ENCODE measurements around the gene CDK6.

The CDK6 gene

DNA sequence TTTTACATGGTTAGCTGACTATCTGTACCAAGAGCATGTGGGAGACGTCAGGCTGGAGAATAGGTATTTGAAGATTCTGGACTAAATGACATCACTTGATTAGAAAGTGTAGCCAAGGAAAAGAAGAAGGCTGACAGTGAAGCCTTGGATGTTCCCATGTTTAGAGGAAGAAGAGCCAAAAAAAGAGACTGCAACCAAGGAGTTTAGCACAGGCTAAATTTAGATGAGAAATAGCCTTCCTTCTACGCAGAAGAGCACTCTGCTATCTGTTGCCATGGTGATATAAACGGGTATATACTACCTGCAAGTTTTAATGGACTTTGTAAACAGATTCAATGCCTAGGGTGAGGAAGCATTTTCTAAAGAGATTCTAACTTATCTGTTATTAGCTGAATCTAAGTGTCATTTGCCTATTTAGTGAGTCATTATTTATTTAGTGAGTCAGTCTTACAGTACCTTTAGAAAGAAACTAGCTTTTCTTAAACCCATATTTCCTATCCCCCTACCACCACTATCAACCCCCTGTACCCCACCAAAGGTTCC lies 69.8 kb downstream of the CDK6 start:
- Histone ChIP-seq H3K14ac (ENCODE audit: low read length) (no peak overlapping the region), H3K4me1 (ENCODE audit: control insufficient read depth in 2 of 2, insufficient read depth in 1 of 2, low read depth in 1 of 2, low read length in 2 of 2) (peaks cover 6 to 8% of the 10 kb centered on the region in 2 donors), H3K36me3 (replicated peaks in 1 of 2; ENCODE audit: control insufficient read depth in 2 of 2, insufficient read depth in 2 of 2, low read length in 2 of 2) (peaks cover 0 to 18% of the 10 kb centered on the region in 2 donors), H3K4me3 (ENCODE audit: low read length in 2 of 2) (no peak overlapping the region), H2BK12ac (ENCODE audit: low read length) (no peak overlapping the region), H2AK5ac (ENCODE audit: low read depth, low read length) (no peak overlapping the region), H3K4ac (ENCODE audit: low read length) (no peak overlapping the region), H4K8ac (ENCODE audit: low read depth, low read length) (no peak overlapping the region), H3K9ac (ENCODE audit: low read depth, low read length, poor library complexity) (no peak overlapping the region), H3K27me3 (ENCODE audit: control insufficient read depth in 3 of 3, insufficient read depth in 3 of 3, low read depth in 1 of 3, low read length in 3 of 3) (no peaks in the 10 kb centered on the region), H3K79me1 (ENCODE audit: low read depth, low read length) (no peaks in the 10 kb centered on the region), H3K18ac (ENCODE audit: low read length) (no peak overlapping the region), H4K91ac (ENCODE audit: low read depth, low read length, poor library complexity) (no peak overlapping the region), H3K27ac (replicated peaks; ENCODE audit: low read length) (no peak overlapping the region), H2AFZ (ENCODE audit: low read length) (no peak overlapping the region), H2BK5ac (ENCODE audit: low read length) (no peak overlapping the region), H2BK120ac (ENCODE audit: low read depth, low read length) (no peak overlapping the region), H3K23ac (ENCODE audit: low read depth, low read length, poor library complexity) (no peak overlapping the region), H3K9me3 (replicated peaks in 1 of 2; ENCODE audit: control insufficient read depth in 2 of 2, insufficient read depth in 1 of 2, low read depth in 1 of 2, low read length in 2 of 2) (no peaks in the 10 kb centered on the region), H2BK15ac (ENCODE audit: low read length) (no peak overlapping the region), H3K4me2 (ENCODE audit: insufficient read depth, low read length, poor library complexity, severe bottlenecking) (no peak overlapping the region)
- WGBS, 2 donors (ENCODE audit: extremely low coverage in 2 of 2, insufficient read length in 2 of 2, insufficient replicate concordance in 1 of 2) = no CpG with 5 or more reads among the region's 3 CpGs
- DNase-seq (ENCODE audit: low spot score) = no peak

DNA sequence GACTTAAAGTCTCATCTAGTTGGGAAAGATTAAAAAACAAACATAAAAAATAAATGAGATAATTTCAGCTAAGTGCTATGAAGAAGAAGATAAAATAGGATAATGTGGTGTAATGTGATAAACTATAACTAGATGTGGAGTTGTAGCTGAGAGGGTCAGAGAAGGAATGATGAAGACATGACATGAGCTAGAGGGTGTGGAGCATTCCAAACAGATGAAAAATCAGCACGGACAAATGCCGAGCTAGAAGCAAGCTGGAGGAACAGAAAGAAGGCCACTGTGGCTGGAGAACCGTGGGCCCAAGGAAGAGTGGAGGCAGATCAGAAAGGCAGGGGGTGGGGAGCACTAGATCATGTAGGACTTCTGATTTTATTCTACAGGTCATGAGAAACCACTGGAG lies 70.6 kb downstream of the CDK6 start:
- H3K79me1 ChIP-seq (ENCODE audit: low read depth, low read length) = no peaks in the 10 kb centered on the region
- no peak overlapping the region for H3K18ac ChIP-seq (ENCODE audit: low read length)
- H3K9ac ChIP-seq (ENCODE audit: low read depth, low read length, poor library complexity) = no peak overlapping the region
- no CpG with 5 or more reads among the region's 3 CpGs for WGBS, 2 donors (ENCODE audit: extremely low coverage in 2 of 2, insufficient read length in 2 of 2, insufficient replicate concordance in 1 of 2)
- peaks cover 0 to 14% of the 10 kb centered on the region in 2 donors for H3K36me3 ChIP-seq (replicated peaks in 1 of 2; ENCODE audit: control insufficient read depth in 2 of 2, insufficient read depth in 2 of 2, low read length in 2 of 2)
- no peak overlapping the region for H3K4me3 ChIP-seq (ENCODE audit: low read length in 2 of 2)
- no peak overlapping the region for H4K91ac ChIP-seq (ENCODE audit: low read depth, low read length, poor library complexity)
- H4K8ac ChIP-seq (ENCODE audit: low read depth, low read length) = no peak overlapping the region
- no peak overlapping the region for H3K4ac ChIP-seq (ENCODE audit: low read length)
- H2BK120ac ChIP-seq (ENCODE audit: low read depth, low read length) = no peak overlapping the region
- no peak overlapping the region for H2AFZ ChIP-seq (ENCODE audit: low read length)
- no peak overlapping the region for H2BK12ac ChIP-seq (ENCODE audit: low read length)
- no peak overlapping the region for H2BK5ac ChIP-seq (ENCODE audit: low read length)
- no peak for DNase-seq (ENCODE audit: low spot score)
- no peak overlapping the region for H3K14ac ChIP-seq (ENCODE audit: low read length)
- no peak overlapping the region for H2BK15ac ChIP-seq (ENCODE audit: low read length)
- H2AK5ac ChIP-seq (ENCODE audit: low read depth, low read length) = no peak overlapping the region
- H3K23ac ChIP-seq (ENCODE audit: low read depth, low read length, poor library complexity) = no peak overlapping the region
- no peak overlapping the region for H3K27ac ChIP-seq (replicated peaks; ENCODE audit: low read length)
- no peaks in the 10 kb centered on the region for H3K27me3 ChIP-seq (ENCODE audit: control insufficient read depth in 3 of 3, insufficient read depth in 3 of 3, low read depth in 1 of 3, low read length in 3 of 3)
- H3K9me3 ChIP-seq (replicated peaks in 1 of 2; ENCODE audit: control insufficient read depth in 2 of 2, insufficient read depth in 1 of 2, low read depth in 1 of 2, low read length in 2 of 2) = no peaks in the 10 kb centered on the region
- no peak overlapping the region for H3K4me2 ChIP-seq (ENCODE audit: insufficient read depth, low read length, poor library complexity, severe bottlenecking)
- peaks cover 6 to 8% of the 10 kb centered on the region in 2 donors for H3K4me1 ChIP-seq (ENCODE audit: control insufficient read depth in 2 of 2, insufficient read depth in 1 of 2, low read depth in 1 of 2, low read length in 2 of 2)

DNA sequence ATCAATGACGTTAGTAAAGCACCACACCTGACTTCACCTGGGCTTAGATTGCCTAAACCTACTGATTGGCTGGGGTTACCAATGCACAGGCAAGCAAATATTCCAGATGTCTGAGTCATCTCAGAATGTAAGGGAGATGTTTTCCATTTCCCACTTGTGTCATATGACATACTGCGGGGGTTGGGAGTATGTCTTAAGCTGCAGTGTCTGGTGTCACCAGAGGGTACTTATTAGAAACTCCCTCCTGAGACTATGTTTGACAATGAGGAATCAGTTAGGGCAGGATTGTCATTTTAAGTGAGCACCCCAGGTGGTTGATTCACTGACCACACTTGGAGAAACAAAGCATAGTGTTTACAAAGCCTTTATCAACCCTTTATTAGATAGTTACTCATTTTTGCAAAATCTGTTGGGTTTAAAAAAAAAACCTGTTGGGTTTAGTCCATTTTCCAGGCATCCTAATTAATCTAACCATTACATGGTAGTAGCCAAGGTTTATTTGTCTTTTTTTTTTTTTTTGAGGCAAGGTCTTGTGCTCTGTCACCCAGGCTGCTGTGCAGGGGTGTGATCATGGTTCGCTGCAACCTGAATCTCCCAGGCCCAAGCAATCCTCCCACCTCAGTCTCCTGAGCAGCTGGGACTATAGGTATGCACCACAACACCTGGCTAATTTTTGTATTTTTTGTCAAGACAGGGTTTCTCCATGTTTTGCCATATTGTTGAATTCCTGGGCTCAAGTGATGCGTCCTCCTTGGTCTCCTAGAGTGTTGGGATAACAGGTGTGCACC lies 72.5 kb downstream of the CDK6 start:
- Histone ChIP-seq H3K4me2 (ENCODE audit: insufficient read depth, low read length, poor library complexity, severe bottlenecking) (no peak overlapping the region), H3K9me3 (replicated peaks in 1 of 2; ENCODE audit: control insufficient read depth in 2 of 2, insufficient read depth in 1 of 2, low read depth in 1 of 2, low read length in 2 of 2) (no peaks in the 10 kb centered on the region), H4K8ac (ENCODE audit: low read depth, low read length) (no peak overlapping the region), H3K79me1 (ENCODE audit: low read depth, low read length) (no peaks in the 10 kb centered on the region), H3K18ac (ENCODE audit: low read length) (no peak overlapping the region), H3K14ac (ENCODE audit: low read length) (no peak overlapping the region), H2BK12ac (ENCODE audit: low read length) (no peak overlapping the region), H2BK15ac (ENCODE audit: low read length) (no peak overlapping the region), H3K9ac (ENCODE audit: low read depth, low read length, poor library complexity) (no peak overlapping the region), H2BK120ac (ENCODE audit: low read depth, low read length) (no peak overlapping the region), H3K4me3 (ENCODE audit: low read length in 2 of 2) (no peak overlapping the region), H2AK5ac (ENCODE audit: low read depth, low read length) (no peak overlapping the region), H2AFZ (ENCODE audit: low read length) (no peak overlapping the region), H4K91ac (ENCODE audit: low read depth, low read length, poor library complexity) (no peak overlapping the region), H3K23ac (ENCODE audit: low read depth, low read length, poor library complexity) (no peak overlapping the region), H3K27ac (replicated peaks; ENCODE audit: low read length) (no peak overlapping the region), H2BK5ac (ENCODE audit: low read length) (no peak overlapping the region), H3K36me3 (replicated peaks in 1 of 2; ENCODE audit: control insufficient read depth in 2 of 2, insufficient read depth in 2 of 2, low read length in 2 of 2) (peaks cover 0 to 10% of the 10 kb centered on the region in 2 donors), H3K4me1 (ENCODE audit: control insufficient read depth in 2 of 2, insufficient read depth in 1 of 2, low read depth in 1 of 2, low read length in 2 of 2) (peaks cover 4 to 10% of the 10 kb centered on the region in 2 donors), H3K4ac (ENCODE audit: low read length) (no peak overlapping the region), H3K27me3 (ENCODE audit: control insufficient read depth in 3 of 3, insufficient read depth in 3 of 3, low read depth in 1 of 3, low read length in 3 of 3) (no peaks in the 10 kb centered on the region)
- no peak for DNase-seq (ENCODE audit: low spot score)
- WGBS, 2 donors (ENCODE audit: extremely low coverage in 2 of 2, insufficient read length in 2 of 2, insufficient replicate concordance in 1 of 2) = no CpG with 5 or more reads among the region's 4 CpGs

DNA sequence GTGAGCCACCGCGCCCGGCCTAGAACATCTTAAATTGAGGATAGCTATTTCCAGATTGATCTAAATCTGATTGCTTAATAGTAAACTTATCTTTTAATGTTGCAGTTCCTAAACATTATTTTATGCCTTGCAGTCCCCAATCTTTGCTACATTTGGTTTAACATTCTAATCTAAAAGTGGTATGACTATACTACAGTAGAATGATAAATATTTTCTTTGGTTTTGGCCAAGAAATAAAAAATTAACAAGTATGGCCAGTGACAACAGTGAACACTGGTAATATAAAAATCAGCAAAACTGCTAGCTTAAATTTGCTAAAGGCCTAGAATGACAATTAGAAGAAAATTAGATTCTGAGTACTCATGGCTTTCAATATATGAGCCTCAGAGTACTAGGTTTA lies 73.5 kb downstream of the CDK6 start:
- Histone ChIP-seq H3K36me3 (replicated peaks in 1 of 2; ENCODE audit: control insufficient read depth in 2 of 2, insufficient read depth in 2 of 2, low read length in 2 of 2) (peaks cover 0 to 3% of the 10 kb centered on the region in 2 donors), H3K9me3 (replicated peaks in 1 of 2; ENCODE audit: control insufficient read depth in 2 of 2, insufficient read depth in 1 of 2, low read depth in 1 of 2, low read length in 2 of 2) (no peaks in the 10 kb centered on the region), H3K4me3 (ENCODE audit: low read length in 2 of 2) (no peak overlapping the region), H2BK12ac (ENCODE audit: low read length) (no peak overlapping the region), H2BK15ac (ENCODE audit: low read length) (no peak overlapping the region), H2AK5ac (ENCODE audit: low read depth, low read length) (no peak overlapping the region), H3K27me3 (ENCODE audit: control insufficient read depth in 3 of 3, insufficient read depth in 3 of 3, low read depth in 1 of 3, low read length in 3 of 3) (no peaks in the 10 kb centered on the region), H3K27ac (replicated peaks; ENCODE audit: low read length) (no peak overlapping the region), H2BK5ac (ENCODE audit: low read length) (no peak overlapping the region), H3K4me2 (ENCODE audit: insufficient read depth, low read length, poor library complexity, severe bottlenecking) (no peak overlapping the region), H4K8ac (ENCODE audit: low read depth, low read length) (no peak overlapping the region), H3K9ac (ENCODE audit: low read depth, low read length, poor library complexity) (no peak overlapping the region), H3K18ac (ENCODE audit: low read length) (no peak overlapping the region), H3K14ac (ENCODE audit: low read length) (no peak overlapping the region), H2AFZ (ENCODE audit: low read length) (no peak overlapping the region), H3K79me1 (ENCODE audit: low read depth, low read length) (no peaks in the 10 kb centered on the region), H3K23ac (ENCODE audit: low read depth, low read length, poor library complexity) (no peak overlapping the region), H4K91ac (ENCODE audit: low read depth, low read length, poor library complexity) (no peak overlapping the region), H2BK120ac (ENCODE audit: low read depth, low read length) (no peak overlapping the region), H3K4me1 (ENCODE audit: control insufficient read depth in 2 of 2, insufficient read depth in 1 of 2, low read depth in 1 of 2, low read length in 2 of 2) (peaks cover 0 to 9% of the 10 kb centered on the region in 2 donors), H3K4ac (ENCODE audit: low read length) (no peak overlapping the region)
- no peak for DNase-seq (ENCODE audit: low spot score)
- no CpG with 5 or more reads among the region's 3 CpGs for WGBS, 2 donors (ENCODE audit: extremely low coverage in 2 of 2, insufficient read length in 2 of 2, insufficient replicate concordance in 1 of 2)

All from neuronal stem cell (in vitro differentiated cells).